HG03457 (cell line): Measurements from ENCODE around the gene CCL1.

Experiments used
- ATAC-seq: cut with Tn5 transposase; IDR thresholded peaks from one replicate; pipeline ENCODE4 v1.9.1; 2021; ENCODE audit warnings: moderate number of reproducible peaks; ENCODE audit not compliant: unreplicated experiment

Gene CCL1

GRCh38 chr17:34363183-34363661 is at the start of gene CCL1:
TSS of gene CCL1 (minus strand) at chr17:34363233. CDS start at chr17:34363161, 72 bp downstream.
- no peak for ATAC-seq

GRCh38 chr17:34412534-34412933 is 49.5 kb upstream of the CCL1 start:
- ATAC-seq = no peak

- ATAC-seq = no peak
Observed at GRCh38 chr17:34411646-34412421, 48.8 kb upstream of the CCL1 start.

GRCh38 chr17:34409352-34409751 is 46.3 kb upstream of the CCL1 start:
- no peak for ATAC-seq

GRCh38 chr17:34408439-34408838 is 45.4 kb upstream of the CCL1 start:
- ATAC-seq = no peak

GRCh38 chr17:34406226-34406625 is 43.2 kb upstream of the CCL1 start:
- no peak for ATAC-seq

- no peak for ATAC-seq
Observed at GRCh38 chr17:34403006-34403405, 40.0 kb upstream of the CCL1 start.

GRCh38 chr17:34401165-34401564 is 38.1 kb upstream of the CCL1 start:
- no peak for ATAC-seq

- no peak for ATAC-seq
Observed at GRCh38 chr17:34400301-34400931, 37.4 kb upstream of the CCL1 start.

GRCh38 chr17:34399725-34400124 is 36.7 kb upstream of the CCL1 start:
- no peak for ATAC-seq

- ATAC-seq = no peak
Observed at GRCh38 chr17:34398990-34399389, 36.0 kb upstream of the CCL1 start.

- no peak for ATAC-seq
Observed at GRCh38 chr17:34397265-34397664, 34.2 kb upstream of the CCL1 start.

GRCh38 chr17:34393401-34393800 is 30.4 kb upstream of the CCL1 start:
- no peak for ATAC-seq

GRCh38 chr17:34391241-34391640 is 28.2 kb upstream of the CCL1 start:
- no peak for ATAC-seq

GRCh38 chr17:34390649-34391048 is 27.6 kb upstream of the CCL1 start:
- no peak for ATAC-seq

- no peak for ATAC-seq
Observed at GRCh38 chr17:34389126-34389750, 26.2 kb upstream of the CCL1 start.

- ATAC-seq = no peak
Observed at GRCh38 chr17:34387566-34387965, 24.5 kb upstream of the CCL1 start.

GRCh38 chr17:34386697-34387550 is 23.9 kb upstream of the CCL1 start:
- ATAC-seq = no peak

- ATAC-seq = no peak
Observed at GRCh38 chr17:34386343-34386696, 23.3 kb upstream of the CCL1 start.

- no peak for ATAC-seq
Observed at GRCh38 chr17:34384822-34385605, 22.0 kb upstream of the CCL1 start.
